C4-2B (cell line): Measurements from ENCODE around the gene SLC24A3.

Source experiments
- CTCF ChIP-seq: fragments of 450-650 bp; conservative IDR thresholded peaks from 2 replicates; pipeline ENCODE4 v1.5.1; 2017; ENCODE audit warnings: mild to moderate bottlenecking
- ZFX ChIP-seq: fragments of 450-650 bp; IDR thresholded peaks from 2 replicates; pipeline ENCODE4 v1.6.1; 2017

- TF ChIP-seq CTCF (no peak), ZFX (no peak)
Observed at GRCh38 chr20:19427913-19428312, 215.5 kb downstream of the SLC24A3 start.
